NT2/D1 (cell line): ENCODE data around the gene TMEM61.

ENCODE experiments used
- SUZ12 ChIP-seq: IDR thresholded peaks from 2 replicates; pipeline ENCODE4 v1.6.1; 2011; ENCODE audit not compliant: insufficient read length, insufficient read depth; ENCODE audit errors: extremely low read depth
- ZNF274 ChIP-seq: IDR thresholded peaks from 2 replicates; pipeline ENCODE4 v1.6.1; 2011; ENCODE audit warnings: mild to moderate bottlenecking, low read depth, low read length

DNA sequence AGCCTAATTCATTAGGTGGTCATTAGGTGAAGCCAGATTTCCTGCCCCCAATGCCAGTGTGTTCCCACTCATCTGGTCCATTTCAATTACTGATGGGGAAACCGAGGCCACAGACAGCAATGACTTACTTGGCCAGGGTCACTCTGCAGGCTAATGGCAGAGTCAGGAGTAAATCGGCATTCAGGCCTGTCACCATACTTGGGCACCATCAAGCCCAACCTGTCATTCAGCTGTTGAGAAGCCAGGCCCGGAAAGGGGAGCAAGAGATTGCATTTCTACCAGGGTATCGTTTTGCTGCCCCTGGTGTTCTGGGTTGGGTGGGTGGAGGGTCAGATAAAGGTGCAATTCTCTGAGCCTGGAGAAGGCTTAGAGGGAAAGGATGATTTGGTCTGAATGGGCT is 8.0 kb upstream of the TMEM61 start:
- TF ChIP-seq ZNF274, result no peak
- no peak for TF ChIP-seq SUZ12
